Left cardiac atrium (tissue), 4 donors: Measurements from ENCODE around the gene AGBL4. TPM values are rescaled to one million over a fixed set of nuclear protein-coding genes. Genes with fewer than 3 reads are reported as not detected.

ENCODE experiments used
- ATAC-seq, 2 donors: fragments of 200-7000 bp; cut with Tn5 transposase; one replicate each; pipeline ENCODE4 v1.9.1; 2020; ENCODE audit warnings: mild to moderate bottlenecking in 2 of 2, moderate library complexity in 2 of 2
- DNase-seq: peaks from one replicate; pipeline ENCODE4 v3.0.0-alpha.2; 2020
- intact Hi-C, 2 donors: fragments of 100-400 bp; cut with DNase I; formaldehyde crosslinking; loops; one replicate each; pipeline versions ENCODE4 v1.14.1 to v1.15.1; 2022 to 2023
- total RNA-seq, 2 donors: library from RNA; stranded (reverse); fragmentation: NEBNext Ultra II Directional; extraction: Animal tissue kit (Norgen Biotek cat#: 25700); gene quantifications; one replicate each; pipeline ENCODE4 v1.2.1, GENCODE V29; 2021
- donor health status: DM: no; HTN: yes; CAD: no.
- donor health status: DM: no; HTN: yes; CAD: no; lungs with severe emphysema.
- donor health status: DM: yes; HTN: yes; CAD: no.
- donor health status: Dilated cardiomyopathy.

Gene AGBL4
- total RNA-seq, 2 donors from 2014 or later = 2.5 to 3.1 TPM

GRCh38 chr1:48571303-48571987 lies 1452.3 kb downstream of the AGBL4 start:
- ATAC-seq (peak; percentile 86 to 93), DNase-seq (peak; percentile 38)
- intact Hi-C loops = loop anchor here (5.0 to 10.0 kb wide), 4 partner anchors 123 to 1773 kb away; no protein-coding TSS in a partner anchor

DNA sequence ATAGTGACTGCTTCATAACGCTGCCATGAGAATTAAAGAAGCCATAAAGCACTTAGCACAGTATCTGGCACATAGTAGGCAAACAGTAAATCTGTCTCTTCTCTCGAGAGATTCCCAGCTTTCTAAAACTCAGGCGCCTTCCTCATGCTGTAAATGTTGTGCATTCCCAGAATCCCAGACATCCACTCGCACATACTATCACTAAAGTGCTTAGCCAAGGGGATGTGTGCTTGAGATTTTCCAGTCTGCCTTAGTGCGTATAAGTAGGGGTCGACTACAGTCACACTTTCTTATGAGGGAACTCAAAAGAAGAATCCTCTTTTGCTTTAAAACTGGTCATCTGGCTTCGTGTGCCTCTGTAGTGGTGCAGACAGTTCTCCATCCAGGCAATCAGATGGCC lies 1453.2 kb downstream of the AGBL4 start:
- no peak for DNase-seq
- peak; percentile 35 to 39 for ATAC-seq
- intact Hi-C loops = loop anchor here (5.0 to 10.0 kb wide), 4 partner anchors 124 to 1774 kb away; no protein-coding TSS in a partner anchor

GRCh38 chr1:48568501-48568900 lies 1455.3 kb downstream of the AGBL4 start:
- ATAC-seq (no peak), DNase-seq (no peak)
- intact Hi-C loops = no loop called here

GRCh38 chr1:48566492-48566891 lies 1457.3 kb downstream of the AGBL4 start:
- ATAC-seq (no peak), DNase-seq (no peak)
- intact Hi-C loops = no loop called here

- ATAC-seq (no peak), DNase-seq (no peak)
- intact Hi-C loops = no loop called here
These were observed 1460.7 kb downstream of the AGBL4 start for GRCh38 chr1:48563021-48563420.

- DNase-seq (no peak), ATAC-seq (no peak)
- intact Hi-C loops = no loop called here
These were observed 1462.3 kb downstream of the AGBL4 start for GRCh38 chr1:48561444-48561843.

GRCh38 chr1:48560577-48560976 lies 1463.2 kb downstream of the AGBL4 start:
- ATAC-seq (no peak), DNase-seq (no peak)
- intact Hi-C loops = no loop called here

DNA sequence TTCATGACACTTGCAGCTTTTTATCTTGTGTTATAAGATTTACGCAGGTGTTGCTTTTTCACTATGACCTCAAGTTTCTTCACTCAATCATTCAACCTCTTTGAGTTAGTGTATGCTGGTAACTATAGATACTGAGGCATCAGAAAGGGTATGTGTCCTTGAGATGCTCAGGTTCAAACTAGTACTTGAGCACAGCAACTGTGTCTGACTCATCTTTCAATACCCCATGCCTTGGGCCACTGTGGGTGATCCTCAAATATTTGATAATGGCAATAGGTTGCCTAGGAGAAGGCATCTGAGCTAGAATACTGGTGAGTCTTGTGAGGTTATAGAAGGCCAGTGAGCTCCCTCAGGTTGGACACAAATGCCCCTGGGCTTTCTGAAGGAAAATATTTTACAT lies 1463.6 kb downstream of the AGBL4 start:
- intact Hi-C loops = no loop called here
- DNase-seq (no peak), ATAC-seq (no peak)

GRCh38 chr1:48558366-48558765 lies 1465.4 kb downstream of the AGBL4 start:
- intact Hi-C loops = no loop called here
- DNase-seq (no peak), ATAC-seq (no peak)

- ATAC-seq (peak in 1 of 2 donors; percentile 56), DNase-seq (no peak)
- intact Hi-C loops = no loop called here
These were observed 1467.4 kb downstream of the AGBL4 start for GRCh38 chr1:48556186-48556850.

DNA sequence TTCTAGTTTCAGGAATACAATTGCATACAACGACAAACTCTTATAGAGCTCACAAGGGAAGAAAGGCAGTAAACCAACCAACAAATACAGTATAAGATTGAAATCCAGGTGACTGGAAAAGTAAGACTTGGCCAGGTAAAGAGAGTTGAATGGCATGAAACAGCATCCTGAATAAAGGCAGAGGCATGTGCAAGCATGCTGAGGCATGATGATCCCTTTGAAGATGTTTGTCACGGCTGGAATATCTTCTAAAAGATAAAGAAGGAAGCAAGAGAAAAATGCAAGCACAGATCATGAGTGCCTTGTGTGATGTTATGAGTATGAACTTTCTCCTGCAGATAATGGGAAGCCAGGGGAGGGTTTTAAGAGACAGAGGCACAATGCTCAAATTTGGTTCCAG lies 1468.5 kb downstream of the AGBL4 start:
- intact Hi-C loops = no loop called here
- DNase-seq = no peak
- ATAC-seq = no peak

DNA sequence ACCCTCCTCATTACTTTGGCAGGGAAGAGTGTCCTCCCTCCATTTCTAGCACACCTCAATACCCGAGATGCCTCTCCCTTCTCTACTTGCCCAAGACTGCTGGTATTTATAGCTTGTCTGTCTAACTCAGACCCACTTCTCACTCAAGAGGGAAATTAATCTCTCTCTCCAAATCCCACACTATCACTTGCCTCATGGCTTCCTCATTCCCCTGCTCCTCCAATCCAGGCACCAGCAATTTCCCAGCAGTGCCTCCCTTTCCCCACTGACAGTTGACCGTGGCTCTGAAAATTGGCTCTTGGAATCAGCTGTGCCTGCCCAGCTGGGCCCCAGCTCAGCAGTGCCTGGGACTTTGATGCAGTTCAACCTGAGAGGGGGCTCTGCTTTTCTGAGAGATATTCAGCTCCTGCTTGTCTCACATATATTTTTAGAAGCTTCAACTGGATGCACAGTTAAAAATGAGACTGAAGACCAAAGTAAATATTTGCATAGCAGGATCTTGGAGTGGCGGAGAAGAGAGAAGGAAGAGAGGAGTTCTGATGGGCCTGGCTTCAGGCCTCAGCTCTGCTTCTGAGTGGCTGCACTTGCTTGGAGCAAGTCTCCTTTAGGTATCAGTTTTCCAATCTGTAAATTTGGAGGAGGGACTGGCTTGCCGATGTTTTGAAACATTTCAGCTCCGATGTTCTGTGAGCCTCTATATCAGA lies 1470.7 kb downstream of the AGBL4 start:
- DNase-seq (peak; percentile 28), ATAC-seq (peak; percentile 78 to 83)
- intact Hi-C loops = loop anchor here in 1 of 2 donors (5.0 kb wide), 1 partner anchor 144 kb away; no protein-coding TSS in a partner anchor

DNA sequence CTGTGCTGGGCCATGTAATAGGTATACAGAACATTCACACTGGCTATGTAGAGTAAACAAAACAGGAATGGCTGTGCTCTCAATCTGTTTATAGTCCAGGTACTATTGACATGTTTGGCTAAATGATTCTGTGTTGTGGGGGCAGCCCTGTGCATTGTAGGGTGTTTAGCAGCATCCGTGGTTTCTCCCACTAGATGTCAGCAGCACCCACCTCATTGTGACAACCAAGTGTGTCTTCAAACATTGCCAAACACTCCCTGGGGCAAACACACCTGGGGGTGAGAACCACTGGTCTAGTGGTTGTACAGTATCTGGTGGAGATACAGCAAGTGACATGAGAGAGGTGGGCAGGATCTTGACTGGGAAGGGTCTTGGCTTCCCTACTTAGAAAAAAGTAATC lies 1471.3 kb downstream of the AGBL4 start:
- DNase-seq = no peak
- intact Hi-C loops = loop anchor here in 1 of 2 donors (5.0 kb wide), 1 partner anchor 145 kb away; no protein-coding TSS in a partner anchor
- ATAC-seq = peak; percentile 54 to 60

GRCh38 chr1:48548985-48549384 lies 1474.8 kb downstream of the AGBL4 start:
- intact Hi-C loops = no loop called here
- ATAC-seq (no peak), DNase-seq (no peak)

GRCh38 chr1:48547561-48548220 lies 1476.1 kb downstream of the AGBL4 start:
- intact Hi-C loops = no loop called here
- ATAC-seq (no peak), DNase-seq (no peak)

GRCh38 chr1:48543854-48544253 lies 1479.9 kb downstream of the AGBL4 start:
- intact Hi-C loops = no loop called here
- DNase-seq (no peak), ATAC-seq (no peak)

- DNase-seq (no peak), ATAC-seq (peak in 1 of 2 donors; percentile 84)
- intact Hi-C loops = no loop called here
These were observed 1483.2 kb downstream of the AGBL4 start for GRCh38 chr1:48540587-48540986.

DNA sequence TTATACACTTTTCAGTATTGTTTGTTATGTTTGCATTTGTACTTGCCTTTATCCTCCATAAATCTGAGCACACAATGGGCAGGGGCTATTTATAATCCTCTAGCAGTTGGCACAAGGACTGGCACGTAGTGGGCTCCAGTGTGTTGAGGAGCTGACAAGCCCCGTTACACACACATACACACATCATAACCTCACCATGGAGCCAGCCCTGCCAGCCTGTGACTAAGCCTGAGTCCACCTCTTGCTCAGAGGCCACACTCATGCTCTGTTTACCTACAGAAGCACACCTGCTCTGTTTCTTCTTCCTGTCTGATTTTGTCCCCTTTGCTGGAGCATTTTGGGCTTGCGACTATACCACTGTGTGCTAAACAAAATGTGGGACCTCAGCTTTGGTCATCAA lies 1487.3 kb downstream of the AGBL4 start:
- ATAC-seq = peak in 1 of 2 donors; percentile 67
- intact Hi-C loops = no loop called here
- no peak for DNase-seq

DNA sequence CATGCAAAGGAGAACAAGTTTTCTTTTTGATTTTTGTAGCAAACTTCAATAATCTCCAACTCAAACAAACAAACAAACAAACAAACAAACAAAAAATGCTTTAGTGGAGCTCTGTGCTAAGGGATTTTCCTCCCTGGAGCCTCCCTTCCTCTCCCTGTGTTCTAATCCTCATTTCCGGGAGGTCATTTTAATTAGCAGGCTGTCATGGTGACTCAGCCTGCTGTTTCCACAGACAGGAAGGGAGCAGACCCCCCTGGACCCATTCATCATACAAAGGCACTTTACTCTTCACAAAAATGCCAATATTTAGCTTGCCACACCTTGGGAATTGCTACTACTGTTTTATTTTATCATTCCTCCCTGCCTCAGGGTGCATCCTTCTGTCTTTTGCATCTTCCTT lies 1490.8 kb downstream of the AGBL4 start:
- DNase-seq = no peak
- intact Hi-C loops = no loop called here
- ATAC-seq = no peak
